GM18868 (cell line): ENCODE measurements around the gene IL1RAP.

Experiments
- ATAC-seq: cut with Tn5 transposase; IDR thresholded peaks from one replicate; pipeline ENCODE4 v1.9.1; 2021; ENCODE audit warnings: mild to moderate bottlenecking, moderate library complexity; ENCODE audit not compliant: unreplicated experiment

The IL1RAP gene

DNA sequence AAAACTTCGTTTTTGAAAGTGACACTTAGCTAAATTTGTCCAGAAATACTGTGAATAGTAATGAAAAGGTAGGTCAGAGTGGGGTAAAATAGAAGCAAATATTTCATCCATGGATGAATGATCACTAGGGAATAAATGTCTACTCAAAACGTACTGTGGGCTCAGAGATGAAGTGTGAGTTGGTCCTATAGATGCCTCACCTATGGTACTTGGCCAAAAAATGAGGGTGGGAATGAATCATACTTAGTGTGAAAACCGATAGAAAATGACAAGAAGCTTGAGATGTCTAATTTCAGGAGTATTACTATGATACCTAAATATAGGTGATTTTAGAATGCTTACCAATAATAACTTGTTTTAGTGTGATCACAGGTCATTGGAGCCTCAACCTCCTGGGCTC, 192.7 kb downstream of the IL1RAP start:
- ATAC-seq = no peak
